H1 (cell line): ENCODE data around the gene HORMAD2. TPM values are rescaled to one million over a fixed set of nuclear protein-coding genes. Genes with fewer than 3 reads are reported as not detected.

Source experiments
- CTCF ChIA-PET: fragments of 300-600 bp; sonication (Branson Sonifier 250); formaldehyde crosslinking; loops from one replicate; lab custom pipeline; 2021; ENCODE audit not compliant: partially characterized antibody; lab: Charles Lee
- POLR2A ChIA-PET: fragments of 300-600 bp; sonication (Branson Sonifier 250); formaldehyde crosslinking; loops from one replicate; lab custom pipeline; 2021; ENCODE audit warnings: inconsistent platforms; ENCODE audit not compliant: partially characterized antibody; lab: Charles Lee
- DNase-seq, 2 experiments: peaks; one replicate each; pipeline versions ENCODE4 v3.0.0 to v3.0.0-alpha.2; 2010 to 2022; ENCODE audit warnings: low spot score in 2 of 2, low read depth in 1 of 2, mixed read lengths in 1 of 2
- FAIRE-seq: peaks from 2 replicates; lab custom pipeline; 2011; peaks lifted over from hg19 to GRCh38; lab: Jason Lieb, UNC
- H2AFZ ChIP-seq: 2 replicates; pipeline ENCODE4 v1.8.1; 2012; ENCODE audit warnings: low read length, inconsistent platforms
- H2AK5ac ChIP-seq: 2 replicates; pipeline ENCODE4 v1.6.1; 2013; ENCODE audit warnings: low read depth, low read length
- H2BK120ac ChIP-seq: replicated peaks from 2 replicates; pipeline ENCODE3; 2013; ENCODE audit warnings: low read depth, low read length, inconsistent platforms
- H2BK12ac ChIP-seq: 2 replicates; pipeline ENCODE4 v1.6.1; 2013; ENCODE audit warnings: low read depth, low read length
- H2BK15ac ChIP-seq: 2 replicates; pipeline ENCODE4 v1.6.1; 2013; ENCODE audit warnings: low read length
- H2BK20ac ChIP-seq: 2 replicates; pipeline ENCODE4 v1.6.1; 2013; ENCODE audit warnings: low read length
- H2BK5ac ChIP-seq: 2 replicates; pipeline ENCODE4 v1.6.1; 2013; ENCODE audit warnings: low read depth, low read length
- H3K14ac ChIP-seq: 2 replicates; pipeline ENCODE4 v1.6.1; 2013; ENCODE audit warnings: inconsistent platforms; ENCODE audit not compliant: insufficient read length
- H3K18ac ChIP-seq: 2 replicates; pipeline ENCODE4 v1.6.1; 2013; ENCODE audit warnings: low read length; ENCODE audit errors: extremely low read depth
- H3K23ac ChIP-seq: 2 replicates; pipeline ENCODE4 v1.6.1; 2013; ENCODE audit warnings: inconsistent platforms; ENCODE audit not compliant: insufficient read length
- H3K23me2 ChIP-seq: 2 replicates; pipeline ENCODE4 v1.6.1; 2013; ENCODE audit warnings: low read depth, low read length
- H3K27ac ChIP-seq: 2 replicates; pipeline ENCODE4 v1.6.1; 2011; ENCODE audit warnings: low read depth, low read length, inconsistent platforms
- H3K27me3 ChIP-seq, 4 experiments: replicated peaks in 1 of 4; 1 replicate in 1 of 4; 2 replicates in 3 of 4; pipeline versions ENCODE4 v1.6.1 to v1.8.1; 2011 to 2013; ENCODE audit warnings: low read length in 3 of 4, mild to moderate bottlenecking in 3 of 4, inconsistent platforms in 2 of 4, mixed read lengths in 2 of 4, moderate library complexity in 1 of 4; ENCODE audit not compliant: control insufficient read depth in 3 of 4, insufficient read depth in 3 of 4; ENCODE audit errors: extremely low read depth in 1 of 4
- H3K36me3 ChIP-seq, 4 experiments: 2 replicates each; pipeline versions ENCODE4 v1.6.1 to v1.8.1; 2011 to 2013; ENCODE audit warnings: mild to moderate bottlenecking in 4 of 4, low read length in 3 of 4, moderate library complexity in 2 of 4, control low read depth in 1 of 4, inconsistent platforms in 1 of 4; ENCODE audit not compliant: insufficient read depth in 4 of 4, control insufficient read depth in 2 of 4
- H3K4ac ChIP-seq: replicated peaks from 2 replicates; pipeline ENCODE3; 2013; ENCODE audit warnings: low read length, low read depth, mixed read lengths, inconsistent platforms; ENCODE audit not compliant: insufficient read length
- H3K4me1 ChIP-seq, 4 experiments: replicated peaks in 1 of 4; 1 replicate in 1 of 4; 2 replicates in 3 of 4; pipeline versions ENCODE4 v1.6.1 to v1.8.1; 2011 to 2013; ENCODE audit warnings: low read length in 3 of 4, inconsistent platforms in 2 of 4, mixed read lengths in 1 of 4; ENCODE audit not compliant: insufficient read depth in 4 of 4, control insufficient read depth in 3 of 4
- H3K4me2 ChIP-seq, 2 experiments: 2 replicates each; pipeline versions ENCODE4 v1.6.1 to v1.8.1; 2011 to 2013; ENCODE audit warnings: low read depth in 2 of 2, low read length in 2 of 2, control low read depth in 1 of 2, inconsistent platforms in 1 of 2, mild to moderate bottlenecking in 1 of 2; ENCODE audit not compliant: insufficient read depth in 1 of 2
- H3K4me3 ChIP-seq, 4 experiments: fragments of 200-600, 300-600 bp in 1 of 4; sonication (generic), shearing (Covaris generic), sonication (Bioruptor Twin) in 1 of 4; 2 replicates each; pipeline versions ENCODE4 v1.5.1 to v1.8.1; 2011 to 2016; ENCODE audit warnings: low read length in 4 of 4, low read depth in 3 of 4, control low read depth in 2 of 4, inconsistent platforms in 2 of 4, mild to moderate bottlenecking in 2 of 4, mixed read lengths in 1 of 4, moderate library complexity in 1 of 4; ENCODE audit not compliant: insufficient read depth in 2 of 4; ENCODE audit errors: extremely low read depth in 1 of 4
- H3K56ac ChIP-seq: replicated peaks from 2 replicates; pipeline ENCODE3; 2013; ENCODE audit warnings: low read depth, mild to moderate bottlenecking, mixed read lengths, low read length, inconsistent platforms; ENCODE audit not compliant: insufficient read length
- H3K79me1 ChIP-seq: 2 replicates; pipeline ENCODE4 v1.6.1; 2013; ENCODE audit warnings: low read depth, low read length, control low read depth
- H3K79me2 ChIP-seq, 2 experiments: 2 replicates each; pipeline versions ENCODE4 v1.6.1 to v1.8.1; 2012 to 2013; ENCODE audit warnings: low read length in 2 of 2, mild to moderate bottlenecking in 2 of 2, inconsistent platforms in 1 of 2; ENCODE audit not compliant: insufficient read depth in 2 of 2, control insufficient read depth in 1 of 2
- H3K9ac ChIP-seq, 4 experiments: replicated peaks in 1 of 4; 1 replicate in 1 of 4; 2 replicates in 3 of 4; pipeline versions ENCODE4 v1.6.1 to v1.8.1; 2011 to 2013; ENCODE audit warnings: low read depth in 3 of 4, low read length in 3 of 4, control low read depth in 2 of 4, mild to moderate bottlenecking in 2 of 4, moderate library complexity in 2 of 4, inconsistent platforms in 1 of 4; ENCODE audit errors: extremely low read depth in 1 of 4
- H3K9me3 ChIP-seq, 2 experiments: 2 replicates each; pipeline versions ENCODE4 v1.6.1 to v1.8.1; 2012 to 2013; ENCODE audit warnings: mild to moderate bottlenecking in 2 of 2, moderate library complexity in 2 of 2, control low read depth in 1 of 2, inconsistent platforms in 1 of 2, low read depth in 1 of 2, low read length in 1 of 2, mixed read lengths in 1 of 2; ENCODE audit not compliant: insufficient read depth in 2 of 2
- H4K20me1 ChIP-seq, 2 experiments: replicated peaks in 1 of 2; 2 replicates each; pipeline versions ENCODE3 to v1.8.1; 2011 to 2013; ENCODE audit warnings: inconsistent platforms in 2 of 2, low read length in 2 of 2, mild to moderate bottlenecking in 1 of 2; ENCODE audit not compliant: insufficient read depth in 2 of 2, control insufficient read depth in 1 of 2
- H4K5ac ChIP-seq: 2 replicates; pipeline ENCODE4 v1.6.1; 2013; ENCODE audit warnings: low read length, low read depth, mixed read lengths, inconsistent platforms; ENCODE audit not compliant: insufficient read length
- H4K8ac ChIP-seq: 2 replicates; pipeline ENCODE4 v1.8.0; 2013; ENCODE audit warnings: mild to moderate bottlenecking, moderate library complexity, low read length, inconsistent platforms; ENCODE audit not compliant: insufficient read depth; ENCODE audit errors: extremely low read depth
- H4K91ac ChIP-seq: replicated peaks from 2 replicates; pipeline ENCODE3; 2013; ENCODE audit warnings: low read length, mixed read lengths, inconsistent platforms; ENCODE audit not compliant: insufficient read length
- CHD2 ChIP-seq: IDR thresholded peaks from 2 replicates; pipeline ENCODE4 v1.6.1; 2012; ENCODE audit warnings: low read length, improper control_type of control experiment
- CREB1 ChIP-seq: IDR thresholded peaks from 2 replicates; pipeline ENCODE4 v1.6.1; 2012; ENCODE audit warnings: inconsistent platforms
- E2F6 ChIP-seq: IDR thresholded peaks from 2 replicates; pipeline ENCODE4 v1.6.1; 2012; ENCODE audit warnings: inconsistent platforms
- GTF2F1 ChIP-seq: IDR thresholded peaks from 2 replicates; pipeline ENCODE4 v1.6.1; 2012; ENCODE audit warnings: low read depth, low read length, improper control_type of control experiment, borderline replicate concordance
- HDAC2 ChIP-seq, 2 experiments: fragments of 300-600 bp in 1 of 2; sonication (generic) in 1 of 2; IDR thresholded peaks; 2 replicates each; pipeline ENCODE4 v1.6.1; 2011 to 2012; ENCODE audit warnings: low read depth in 2 of 2, low read length in 2 of 2, mild to moderate bottlenecking in 2 of 2, moderate library complexity in 2 of 2, borderline replicate concordance in 1 of 2, inconsistent platforms in 1 of 2
- NRF1 ChIP-seq: IDR thresholded peaks from 2 replicates; pipeline ENCODE4 v1.6.1; 2011; ENCODE audit warnings: mild to moderate bottlenecking, low read depth, low read length, improper control_type of control experiment
- PHF8 ChIP-seq: fragments of 200-600 bp; sonication (generic); conservative IDR thresholded peaks from 2 replicates; pipeline ENCODE4 v1.7.1; 2012; ENCODE audit warnings: low read depth, mild to moderate bottlenecking, inconsistent platforms, low read length, moderate library complexity
- POLR2A ChIP-seq, 2 experiments: IDR thresholded peaks; 1 replicate in 1 of 2; 2 replicates in 1 of 2; pipeline ENCODE4 v1.6.1; 2011; ENCODE audit warnings: low read depth in 2 of 2, low read length in 2 of 2, mild to moderate bottlenecking in 2 of 2; ENCODE audit errors: control extremely low read depth in 1 of 2
- RBBP5 ChIP-seq: IDR thresholded peaks from 2 replicates; pipeline ENCODE4 v1.7.1; 2012; ENCODE audit warnings: low read depth, mild to moderate bottlenecking, inconsistent platforms, low read length, moderate library complexity, borderline replicate concordance
- RXRA ChIP-seq: IDR thresholded peaks from 2 replicates; pipeline ENCODE4 v1.6.1; 2011; ENCODE audit warnings: low read depth, mild to moderate bottlenecking, low read length, moderate library complexity; ENCODE audit not compliant: insufficient read depth
- TAF1 ChIP-seq: IDR thresholded peaks from 2 replicates; pipeline ENCODE4 v1.6.1; 2011; ENCODE audit warnings: mild to moderate bottlenecking, low read depth, low read length
- ZNF274 ChIP-seq: IDR thresholded peaks from 2 replicates; pipeline ENCODE4 v1.7.0; 2012; ENCODE audit warnings: low read length, borderline replicate concordance; ENCODE audit errors: extremely low read depth
- WGBS, 2 experiments: shearing (Covaris generic) in 1 of 2; methylation state at CpG; one replicate each; pipeline versions ENCODE4 v1.1.6 to v1.1.7; 2013 to 2015; ENCODE audit warnings: low lambda C conversion rate in 2 of 2, mixed read lengths in 2 of 2, inconsistent platforms in 1 of 2, low coverage in 1 of 2, missing lambda C conversion rate in 1 of 2; ENCODE audit not compliant: insufficient replicate concordance in 2 of 2, insufficient coverage in 1 of 2, insufficient read length in 1 of 2; ENCODE audit errors: extremely low coverage in 1 of 2, missing lambda C conversion rate in 1 of 2; 5-methylcytosine and 5-hydroxymethylcytosine counted together
- polyA plus RNA-seq, 7 experiments: library from polyadenylated mRNA; depleted of rRNA in 3 of 7; stranded (reverse) in 5 of 7; unstranded in 2 of 7; fragments of >200 nt in 5 of 7; fragments of 200-250 nt in 2 of 7; gene quantifications; 1 replicate in 5 of 7; 2 replicates in 1 of 7; 4 replicates in 1 of 7; pipeline versions ENCODE4 v1.2.1 to v1.2.3, GENCODE V29; 2011 to 2013; ENCODE audit warnings: missing spikeins in 2 of 7, mixed read lengths in 2 of 7
- total RNA-seq: library from RNA; stranded (reverse); fragmentation: NEBNext Ultra II Directional; extraction: Animal tissue kit (Norgen Biotek cat#: 25700); gene quantifications from 2 replicates; pipeline ENCODE4 v1.2.1, GENCODE V29; 2021

HORMAD2 gene
- total and polyA plus RNA-seq, 2 of the 8 experiments (the other 6 are each of a cell fraction or from before 2014, with no cell fraction given), result 0.03 TPM; not detected in 1

- Histone ChIP-seq H3K9me3 (no peaks in the 10 kb centered on the region), H2BK5ac (no peak overlapping the region), H3K4me1 (no peaks in the 10 kb centered on the region), H3K79me1 (no peaks in the 10 kb centered on the region), H2BK12ac (no peak overlapping the region), H4K8ac (no peak overlapping the region), H2AK5ac (no peak overlapping the region), H3K23me2 (no peaks in the 10 kb centered on the region), H2AFZ (no peak overlapping the region), H3K4me2 (no peak overlapping the region), H3K79me2 (no peaks in the 10 kb centered on the region), H3K4me3 (no peak overlapping the region), H2BK120ac (no peak overlapping the region), H2BK15ac (no peak overlapping the region), H3K9ac (no peak overlapping the region), H3K36me3 (no peaks in the 10 kb centered on the region), H4K5ac (no peak overlapping the region), H3K56ac (no peak overlapping the region), H3K27me3 (no peaks in the 10 kb centered on the region), H3K27ac (no peak overlapping the region), H3K14ac (no peak overlapping the region), H3K4ac (no peak overlapping the region), H2BK20ac (no peak overlapping the region), H3K18ac (no peak overlapping the region; the same call in 1 of the 2 replicates), H4K91ac (no peak overlapping the region), H3K23ac (no peak overlapping the region), H4K20me1 (no peaks in the 10 kb centered on the region)
- POLR2A ChIA-PET, result interaction anchor here (0.6 kb wide), 1 partner anchor 259 kb away, joined by 5 read pairs; no protein-coding TSS in a partner anchor
- FAIRE-seq (no peak), DNase-seq (no peak)
- CTCF ChIA-PET, result interaction anchor here (0.9 to 1.4 kb wide), 6 partner anchors 9 to 434 kb away, joined by 3 to 4 read pairs (median 4); no protein-coding TSS in a partner anchor
- WGBS, 2 experiments, result 88% methylated on average over 20 of the region's 21 CpGs; no CpG with 5 or more reads in 1 of the 2 experiments
- TF ChIP-seq NRF1 (no peak), ZNF274 (no peak), CHD2 (no peak), PHF8 (no peak), RBBP5 (no peak), RXRA (no peak), POLR2A (IDR thresholded peaks at IDR 0.05; ENCODE audit: control extremely low read depth in 1 of 2, low read depth in 2 of 2, low read length in 2 of 2) (no peak), GTF2F1 (no peak), CREB1 (no peak), HDAC2 (IDR thresholded peaks at IDR 0.05; ENCODE audit: borderline replicate concordance in 1 of 2, low read depth in 2 of 2, low read length in 2 of 2) (no peak), TAF1 (no peak), E2F6 (no peak)
Measured at GRCh38 chr22:30045901-30046715, 34.2 kb upstream of the HORMAD2 start.
